K562 (cell line): ENCODE results near the gene BCAS1. TPM values are rescaled to one million over a fixed set of nuclear protein-coding genes. Genes with fewer than 3 reads are reported as not detected.

Experiments used
- ATAC-seq: fragments of 200-7000 bp; cut with Tn5 transposase; 3 replicates; pipeline ENCODE4 v1.9.1; 2020; ENCODE audit warnings: moderate library complexity
- BruUV-seq: library from RNA; stranded (reverse); fragments of 400-500 nt; replicated peaks from 2 replicates; lab custom pipeline; 2021; lab: Mats Ljungman, UMichigan
- CTCF ChIA-PET: fragments of 300-600 bp; formaldehyde crosslinking; extraction: SDS; loops from one replicate; lab custom pipeline; 2021; ENCODE audit warnings: low intra/inter-chr PET ratio; lab: Yijun Ruan, JAX
- POLR2A ChIA-PET: fragments of 300-600, 350-650 bp; sonication (Branson Sonifier 250); formaldehyde crosslinking; extraction: SDS; loops from one replicate; lab custom pipeline; 2021; ENCODE audit warnings: antibody characterized with exemption, inconsistent platforms; lab: Yijun Ruan, JAX
- DNase-seq, 4 experiments: peaks; one replicate each; pipeline versions ENCODE4 v3.0.0 to v3.0.0-alpha.2; 2011 to 2018; ENCODE audit warnings: low spot score in 3 of 4, mixed read lengths in 3 of 4; ENCODE audit errors: extremely low read depth in 1 of 4
- FAIRE-seq: peaks from 2 replicates; lab custom pipeline; 2011; peaks lifted over from hg19 to GRCh38; lab: Jason Lieb, UNC
- H2AFZ ChIP-seq: 2 replicates; pipeline ENCODE4 v1.6.0; 2011; ENCODE audit warnings: low read depth, low read length, control low read depth, inconsistent platforms
- H3K27ac ChIP-seq: fragments of 200-600 bp; 3 replicates; pipeline ENCODE4 v1.8.0; 2011; ENCODE audit warnings: low read depth, mild to moderate bottlenecking, control low read depth, inconsistent platforms, low read length, moderate library complexity, mixed read lengths; ENCODE audit errors: extremely low read depth
- H3K27me3 ChIP-seq, 2 experiments: fragments of 300-600 bp in 1 of 2; 2 replicates in 1 of 2; 3 replicates in 1 of 2; pipeline versions ENCODE4 v1.6.0 to v1.8.0; 2011; ENCODE audit warnings: inconsistent platforms in 2 of 2, low read length in 2 of 2, mild to moderate bottlenecking in 1 of 2, mixed read lengths in 1 of 2, moderate library complexity in 1 of 2; ENCODE audit not compliant: control insufficient read depth in 2 of 2, insufficient read depth in 2 of 2
- H3K36me3 ChIP-seq: fragments of 300-600 bp; 3 replicates; pipeline ENCODE4 v1.8.0; 2011; ENCODE audit warnings: mild to moderate bottlenecking, low read length, inconsistent platforms; ENCODE audit not compliant: control insufficient read depth, insufficient read depth
- H3K4me1 ChIP-seq, 2 experiments: fragments of 200-600 bp in 1 of 2; replicated peaks in 1 of 2; 2 replicates in 1 of 2; 3 replicates in 1 of 2; pipeline versions ENCODE4 v1.5.1 to v1.8.0; 2011; ENCODE audit warnings: inconsistent platforms in 2 of 2, low read length in 2 of 2, mild to moderate bottlenecking in 1 of 2, mixed read lengths in 1 of 2, moderate library complexity in 1 of 2; ENCODE audit not compliant: control insufficient read depth in 2 of 2, insufficient read depth in 2 of 2
- H3K4me2 ChIP-seq: 2 replicates; pipeline ENCODE4 v1.6.1; 2011; ENCODE audit warnings: low read length, control low read depth, inconsistent platforms, mixed read lengths; ENCODE audit not compliant: insufficient read depth
- H3K4me3 ChIP-seq: fragments of 200-600 bp; sonication (generic), shearing (Covaris generic); 2 replicates; pipeline ENCODE4 v1.5.1; 2016; ENCODE audit warnings: control low read depth, inconsistent platforms
- H3K79me2 ChIP-seq: fragments of 200-600 bp; 3 replicates; pipeline ENCODE4 v1.8.0; 2011; ENCODE audit warnings: low read length, inconsistent platforms; ENCODE audit not compliant: control insufficient read depth, insufficient read depth
- H3K9ac ChIP-seq, 2 experiments: 2 replicates each; pipeline versions ENCODE4 v1.6.0 to v1.6.1; 2011; ENCODE audit warnings: low read depth in 2 of 2, low read length in 2 of 2, control low read depth in 1 of 2, inconsistent platforms in 1 of 2, mild to moderate bottlenecking in 1 of 2, mixed read lengths in 1 of 2; ENCODE audit not compliant: insufficient read depth in 1 of 2
- H3K9me1 ChIP-seq: one replicate; pipeline ENCODE4 v1.6.0; 2011; ENCODE audit warnings: inconsistent platforms, mild to moderate bottlenecking, low read length, moderate library complexity; ENCODE audit not compliant: control insufficient read depth, insufficient read depth
- H3K9me3 ChIP-seq: replicated peaks from 2 replicates; pipeline ENCODE4 v1.5.1; 2011; ENCODE audit warnings: low read depth, low read length, inconsistent platforms; ENCODE audit not compliant: control insufficient read depth, insufficient read depth
- H4K20me1 ChIP-seq: replicated peaks from 2 replicates; pipeline ENCODE4 v1.6.1; 2011; ENCODE audit warnings: low read length, inconsistent platforms, mixed read lengths; ENCODE audit not compliant: control insufficient read depth, insufficient read depth
- ESRRB ChIP-seq: fragments of 250-450 bp; sonication (Bioruptor Pico); IDR thresholded peaks from 2 replicates; pipeline ENCODE4 v1.5.0; 2020; ENCODE audit warnings: mild to moderate bottlenecking, moderate library complexity, borderline replicate concordance
- GATA2 ChIP-seq: sonication (generic); formaldehyde crosslinking; IDR thresholded peaks from 2 replicates; pipeline ENCODE4 v1.4.0; 2020; ENCODE audit warnings: mild to moderate bottlenecking, missing genetic modification reagents
- HES1 ChIP-seq: fragments of 450-650 bp; IDR thresholded peaks from 2 replicates; pipeline ENCODE4 v1.6.1; 2016; ENCODE audit warnings: low read depth, mild to moderate bottlenecking, moderate library complexity
- SLC30A9 ChIP-seq: fragments of 250-450 bp; sonication (Bioruptor Pico); IDR thresholded peaks from 2 replicates; pipeline ENCODE4 v1.8.0; 2022; ENCODE audit warnings: mild to moderate bottlenecking, moderate library complexity
- SMARCE1 ChIP-seq: fragments of 450-650 bp; IDR thresholded peaks from 2 replicates; pipeline ENCODE4 v1.7.1; 2016; ENCODE audit warnings: mild to moderate bottlenecking
- TFE3 ChIP-seq: fragments of 450-650 bp; formaldehyde crosslinking; IDR thresholded peaks from 2 replicates; pipeline ENCODE4 v1.4.0; 2020; ENCODE audit warnings: mild to moderate bottlenecking, mixed read lengths
- ZBTB11 ChIP-seq, 3 experiments: fragments of 200-800 bp in 1 of 3; fragments of 250-450 bp in 1 of 3; fragments of 450-650 bp in 1 of 3; sonication (Bioruptor Pico) in 1 of 3; sonication (Bioruptor generic) in 1 of 3; formaldehyde crosslinking in 1 of 3; IDR thresholded peaks; 2 replicates each; pipeline versions ENCODE4 v1.6.1 to v1.8.0; 2016 to 2022; ENCODE audit warnings: mild to moderate bottlenecking in 2 of 3, missing genetic modification characterization in 2 of 3, missing compliant biosample characterization in 1 of 3, moderate library complexity in 1 of 3
- ZNF449 ChIP-seq: fragments of 250-450 bp; sonication (Bioruptor Pico); IDR thresholded peaks from 2 replicates; pipeline ENCODE4 v1.8.0; 2022; ENCODE audit warnings: moderate library complexity, mild to moderate bottlenecking, inconsistent platforms
- ZNF551 ChIP-seq: fragments of 250-450 bp; sonication (Bioruptor Pico); IDR thresholded peaks from 2 replicates; pipeline ENCODE4 v1.5.0; 2021; ENCODE audit warnings: mild to moderate bottlenecking, moderate library complexity
- WGBS: fragments of 100-300 bp; shearing (Covaris generic); methylation state at CpG from one replicate; pipeline ENCODE4 v1.1.6; 2016; ENCODE audit warnings: low coverage, mixed read lengths; ENCODE audit not compliant: insufficient coverage; ENCODE audit errors: missing lambda C conversion rate; 5-methylcytosine and 5-hydroxymethylcytosine counted together
- in situ Hi-C: fragments of 300-500 bp; cut with MboI; formaldehyde crosslinking; loops from 4 replicates; pipeline ENCODE4 v1.15.0; 2018; ENCODE audit warnings: inconsistent platforms, mixed read lengths
- intact Hi-C: fragments of 100-400 bp; cut with micrococcal nuclease; formaldehyde crosslinking; loops from 2 replicates; pipeline ENCODE4 v1.14.2; 2022
- polyA plus RNA-seq, 8 experiments: library from polyadenylated mRNA; depleted of rRNA in 4 of 8; stranded (reverse) in 5 of 8; unstranded in 3 of 8; fragments of >200 nt; fragmentation: Nextera tagmentation in 2 of 8; fragmentation: Illumina TruSeq in 1 of 8; extraction: Ambion mirVana in 2 of 8; extraction: Trizol in 1 of 8; gene quantifications; 2 replicates each; pipeline versions ENCODE4 v1.2.1 to v1.2.3, GENCODE V29; 2011 to 2014; ENCODE audit warnings: inconsistent platforms in 1 of 8, missing spikeins in 1 of 8
- total RNA-seq, 7 experiments: library from RNA; depleted of rRNA in 6 of 7; stranded (reverse); fragments of >200 nt in 6 of 7; fragmentation: Illumina TruSeq in 2 of 7; extraction: Trizol in 2 of 7; gene quantifications; 2 replicates each; pipeline versions ENCODE4 v1.2.1 to v1.2.3, GENCODE V29; 2011 to 2021; ENCODE audit warnings: low replicate concordance in 1 of 7

Gene BCAS1
- total and polyA plus RNA-seq, 9 of the 15 experiments (the other 6 are each of a cell fraction or from before 2014, with no cell fraction given): 0.18 to 2.3 (median 0.93) TPM

GRCh38 chr20:53986037-53986650, 84.2 kb downstream of the BCAS1 start:
- Histone ChIP-seq H3K36me3 (no peaks in the 10 kb centered on the region), H3K27ac (no peak overlapping the region), H3K27me3 (peaks cover 4 to 14% of the 10 kb centered on the region in 2 experiments; a peak in 4 of 5 replicates), H3K4me1 (no peaks in the 10 kb centered on the region), H3K4me2 (no peak overlapping the region), H3K9me1 (no peaks in the 10 kb centered on the region), H3K79me2 (no peaks in the 10 kb centered on the region), H2AFZ (no peak overlapping the region), H3K4me3 (no peak overlapping the region), H3K9me3 (no peaks in the 10 kb centered on the region), H4K20me1 (no peaks in the 10 kb centered on the region), H3K9ac (no peak overlapping the region)
- intact Hi-C loops: no loop called here
- POLR2A ChIA-PET: interaction anchor here (0.7 kb wide), 1 partner anchor 320 kb away, joined by 4 read pairs; no protein-coding TSS in a partner anchor
- FAIRE-seq (no peak), ATAC-seq (no peak), DNase-seq (no peak)
- 0% methylated on average over 4 of the region's 4 CpGs for WGBS
- CTCF ChIA-PET: no interaction called here
- BruUV-seq: no TSS peak
- in situ Hi-C loops: no loop called here
- no peak for TF ChIP-seq SMARCE1
- no peak for TF ChIP-seq ZNF449
- no peak for TF ChIP-seq GATA2 (CRISPR knock-in tag)
- no peak for TF ChIP-seq ESRRB (CRISPR knock-in tag)
- TF ChIP-seq HES1: no peak
- peak in 1 of 3 experiments; percentile 95; a peak in 2 of 6 replicates for TF ChIP-seq ZBTB11 (CRISPR knock-in tag; IDR thresholded peaks at IDR 0.05)
- no peak for TF ChIP-seq ZNF551 (CRISPR knock-in tag)
- TF ChIP-seq SLC30A9: no peak
- no peak for TF ChIP-seq TFE3 (CRISPR knock-in tag)
